IPS-18c (cell line): ENCODE results near the gene LRRK1.

Source experiments
- H3K4me3 ChIP-seq: 2 replicates; pipeline ENCODE4 v1.7.0; 2013; ENCODE audit warnings: low read depth, mild to moderate bottlenecking, low read length, moderate library complexity; ENCODE audit not compliant: insufficient read depth
- H3K9me3 ChIP-seq: one replicate; pipeline ENCODE4 v1.6.1; 2013; ENCODE audit warnings: mild to moderate bottlenecking, low read length, moderate library complexity; ENCODE audit not compliant: control insufficient read depth, insufficient read depth

Gene LRRK1

DNA sequence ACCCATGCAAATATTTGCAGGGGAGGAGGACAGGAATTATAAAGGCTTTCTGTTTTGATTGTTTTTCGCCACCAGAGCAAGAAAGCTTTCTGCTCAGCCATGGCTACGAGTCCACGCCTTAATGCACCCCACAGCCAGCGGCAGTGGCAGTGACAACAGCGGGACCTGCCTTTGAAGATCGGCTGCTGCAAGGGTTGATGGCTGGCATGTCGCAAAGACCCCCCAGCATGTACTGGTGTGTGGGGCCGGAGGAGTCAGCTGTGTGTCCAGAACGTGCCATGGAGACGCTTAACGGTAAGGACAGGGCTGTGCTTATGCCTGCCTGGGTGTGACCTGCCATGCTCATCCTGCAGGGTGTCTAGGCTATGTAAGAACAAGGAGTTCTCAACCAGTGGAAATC is 5.3 kb downstream of the LRRK1 start:
- H3K4me3 ChIP-seq: no peak overlapping the region
- H3K9me3 ChIP-seq: peaks cover under 1% of the 10 kb centered on the region

DNA sequence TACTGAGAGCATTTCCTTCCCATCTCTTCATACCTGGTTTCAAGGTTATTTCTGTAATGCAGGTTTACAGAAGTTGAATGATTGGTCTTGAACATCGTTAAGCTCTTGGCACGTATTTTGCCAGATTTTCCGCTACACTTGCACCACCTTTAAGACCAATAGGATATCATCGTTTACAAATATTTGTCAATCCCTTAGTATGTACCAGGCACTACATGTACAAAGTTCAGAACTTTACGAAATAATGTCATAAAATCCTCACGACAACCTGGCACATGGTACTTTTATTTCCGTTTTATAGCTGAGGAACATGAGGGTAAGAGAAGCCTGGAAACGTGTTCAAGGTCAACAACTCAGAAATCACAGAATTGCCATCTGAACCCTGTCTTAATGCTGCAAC is 6.3 kb downstream of the LRRK1 start:
- Histone ChIP-seq H3K9me3 (no peaks in the 10 kb centered on the region), H3K4me3 (no peak overlapping the region)

DNA sequence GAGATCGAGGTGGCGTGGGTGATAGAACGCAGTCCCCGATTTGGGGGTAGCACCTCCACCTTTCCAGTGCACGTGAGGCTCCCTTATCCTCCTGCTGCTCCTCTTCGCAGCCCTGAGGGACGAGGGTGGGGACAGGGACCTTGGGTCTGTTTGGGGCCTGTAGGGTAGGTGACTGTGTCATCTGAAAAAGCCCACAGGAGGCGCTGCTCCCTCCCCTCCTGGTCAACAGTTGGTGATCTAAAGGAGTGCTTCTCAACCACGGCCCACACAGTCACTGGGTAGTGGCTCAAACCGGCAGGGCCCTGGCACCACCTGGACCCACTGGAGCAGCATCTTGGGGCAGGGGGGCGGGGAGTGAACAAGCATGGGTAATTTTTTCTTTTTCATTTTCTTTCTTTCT is 7.1 kb downstream of the LRRK1 start:
- no peak overlapping the region for H3K4me3 ChIP-seq
- no peaks in the 10 kb centered on the region for H3K9me3 ChIP-seq

DNA sequence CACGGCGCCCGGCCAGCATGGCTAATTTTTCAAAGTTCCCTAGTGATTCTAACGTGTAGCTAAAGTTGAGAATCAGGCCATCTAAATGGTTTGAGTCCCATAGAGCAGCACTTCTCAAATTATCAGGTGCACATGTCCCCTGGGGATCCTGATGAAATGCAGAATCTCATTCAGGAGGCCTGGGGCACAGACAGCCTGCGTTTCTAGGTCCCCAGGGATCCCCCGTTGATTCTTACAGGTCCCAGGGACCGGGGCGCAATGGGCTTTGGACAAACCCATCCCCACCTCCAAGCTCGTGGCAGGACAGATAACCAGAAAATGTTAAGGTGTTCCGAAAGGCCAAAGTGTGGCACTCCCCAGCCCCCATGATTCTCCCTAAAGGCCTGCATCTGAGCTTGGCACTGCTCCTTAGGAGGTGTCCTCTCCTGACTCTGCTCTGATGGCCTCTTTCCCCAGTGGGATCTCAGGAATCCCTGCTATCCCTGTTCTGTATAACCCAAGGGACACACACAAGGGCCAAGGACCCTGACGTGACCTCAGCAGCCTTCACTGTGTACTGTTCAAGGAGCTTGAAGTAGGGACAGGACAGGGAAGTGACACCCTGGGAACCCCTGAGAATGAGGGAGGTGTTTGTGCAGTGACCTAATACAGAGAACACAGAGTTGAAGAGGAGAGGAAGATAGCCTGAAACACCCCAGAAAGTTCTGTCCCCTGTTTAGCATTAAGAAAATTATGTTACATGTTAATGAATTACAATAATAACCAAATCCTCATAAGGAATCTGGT is 8.0 kb downstream of the LRRK1 start:
- H3K4me3 ChIP-seq: no peak overlapping the region

DNA sequence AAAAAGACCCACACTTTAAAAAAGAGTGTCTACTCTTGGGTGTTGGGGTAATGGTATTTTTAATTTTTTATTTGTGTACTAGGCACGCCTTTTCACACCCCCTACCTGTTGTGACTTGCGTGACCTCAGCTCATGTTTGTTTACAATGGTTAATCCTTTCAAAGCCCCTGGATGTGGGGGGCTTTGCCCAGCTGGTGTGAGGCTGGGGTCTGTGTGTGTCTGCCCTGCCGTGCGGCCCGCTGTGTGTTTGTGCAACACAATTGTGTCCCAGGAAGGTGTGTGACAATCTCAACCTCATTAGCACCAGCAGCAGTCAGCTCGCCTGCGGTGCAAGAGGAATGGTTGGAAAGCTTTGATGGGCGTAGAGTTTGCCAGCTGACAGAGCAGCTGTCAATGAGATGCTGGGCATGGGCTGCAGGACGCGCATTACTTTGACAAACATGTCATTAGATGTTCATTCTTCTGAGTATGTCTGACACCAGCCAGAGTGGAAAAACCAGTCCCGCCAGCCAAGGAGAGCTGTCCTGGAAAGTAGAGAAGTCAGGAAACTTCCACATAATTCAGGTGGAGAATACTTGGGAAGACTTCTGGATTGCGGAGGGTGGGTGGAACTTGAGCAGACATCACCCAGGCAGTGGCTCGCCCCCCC is 9.6 kb downstream of the LRRK1 start:
- Histone ChIP-seq H3K4me3 (no peak overlapping the region), H3K9me3 (no peaks in the 10 kb centered on the region)

More for the DNA sequence above, 8.0 kb downstream of the LRRK1 start:
- H3K9me3 ChIP-seq: no peaks in the 10 kb centered on the region

DNA sequence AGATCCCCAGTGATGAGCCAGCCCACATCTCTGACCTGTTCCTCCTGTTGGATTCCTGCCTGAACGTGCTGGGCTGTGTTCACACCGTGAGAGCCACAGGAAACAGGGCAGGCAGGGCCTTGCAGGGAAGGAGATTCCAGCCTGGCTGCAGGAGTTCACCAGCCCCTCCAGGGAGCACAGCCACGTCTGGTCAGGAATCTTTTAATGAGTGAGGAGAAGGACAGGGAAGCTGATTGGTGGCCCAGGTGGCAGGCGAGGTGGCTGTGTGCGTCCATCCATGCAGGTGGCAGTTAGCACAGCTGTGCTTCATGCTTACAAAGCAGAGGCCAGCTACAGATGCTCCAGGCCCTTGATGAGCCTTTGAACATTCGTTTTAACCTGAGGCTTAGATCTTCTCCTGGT is 10.5 kb downstream of the LRRK1 start:
- H3K9me3 ChIP-seq: no peaks in the 10 kb centered on the region
- no peak overlapping the region for H3K4me3 ChIP-seq

DNA sequence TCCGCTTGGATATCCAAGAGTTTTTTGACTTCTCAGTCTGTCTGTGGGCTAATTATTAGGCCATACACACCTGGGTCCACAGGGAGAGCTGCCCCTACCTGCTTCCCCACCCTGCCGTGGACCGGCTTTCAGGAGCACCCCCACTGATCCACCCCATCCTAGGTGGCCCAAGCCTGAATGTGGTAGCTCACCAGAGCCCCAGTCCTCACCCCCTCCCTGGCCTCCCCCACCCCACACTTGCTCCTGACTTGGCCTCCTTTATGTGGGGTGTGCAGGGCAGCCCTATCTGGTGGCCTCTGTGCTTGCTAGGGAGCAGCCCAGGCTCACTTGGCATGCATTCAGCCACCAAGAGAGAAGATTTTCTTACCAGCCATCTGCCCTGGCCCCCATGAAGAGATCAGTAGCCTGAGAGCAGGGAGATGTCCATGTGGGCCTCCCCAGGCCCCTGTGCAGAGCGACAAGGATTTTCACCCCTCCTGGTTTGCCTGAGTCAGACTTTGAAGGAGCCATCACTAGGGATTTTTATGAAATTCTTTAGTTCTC is 11.2 kb downstream of the LRRK1 start:
- Histone ChIP-seq H3K4me3 (no peak overlapping the region), H3K9me3 (no peaks in the 10 kb centered on the region)

DNA sequence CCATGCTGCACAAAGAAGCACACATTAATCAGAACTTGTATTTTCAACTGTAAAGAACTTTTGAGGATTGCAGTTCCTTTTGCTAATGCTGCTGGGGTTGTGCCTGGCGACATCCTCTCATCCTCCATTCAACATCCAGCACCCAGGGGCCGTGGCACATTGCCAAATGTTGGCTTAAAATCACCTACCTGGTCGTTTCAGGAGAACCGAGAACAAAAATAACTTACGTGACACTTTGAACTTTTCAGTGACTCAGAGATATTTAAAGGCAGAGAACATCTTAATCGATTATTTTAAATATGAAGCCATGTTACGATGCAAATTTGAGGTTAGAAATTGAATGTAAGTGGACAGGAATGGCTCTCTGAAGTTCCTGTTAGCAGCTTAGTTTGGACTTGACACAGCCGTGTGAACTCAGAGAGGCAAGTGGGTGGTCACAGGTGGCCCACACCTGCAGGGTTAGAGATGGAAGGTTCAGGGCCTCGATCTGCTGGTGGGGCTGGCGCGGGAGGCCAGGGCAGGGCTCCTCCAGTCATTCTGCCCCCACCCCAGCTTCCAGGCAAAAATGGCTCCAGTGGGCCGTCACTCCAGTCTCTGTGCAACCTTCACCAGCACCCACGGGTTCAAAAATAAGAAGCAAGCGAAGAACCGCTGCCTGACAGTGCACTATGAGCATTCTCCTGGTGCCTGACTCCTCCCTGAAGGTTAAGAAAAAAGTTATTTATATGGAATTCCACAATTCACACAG is 12.2 kb downstream of the LRRK1 start:
- Histone ChIP-seq H3K4me3 (no peak overlapping the region), H3K9me3 (no peaks in the 10 kb centered on the region)

DNA sequence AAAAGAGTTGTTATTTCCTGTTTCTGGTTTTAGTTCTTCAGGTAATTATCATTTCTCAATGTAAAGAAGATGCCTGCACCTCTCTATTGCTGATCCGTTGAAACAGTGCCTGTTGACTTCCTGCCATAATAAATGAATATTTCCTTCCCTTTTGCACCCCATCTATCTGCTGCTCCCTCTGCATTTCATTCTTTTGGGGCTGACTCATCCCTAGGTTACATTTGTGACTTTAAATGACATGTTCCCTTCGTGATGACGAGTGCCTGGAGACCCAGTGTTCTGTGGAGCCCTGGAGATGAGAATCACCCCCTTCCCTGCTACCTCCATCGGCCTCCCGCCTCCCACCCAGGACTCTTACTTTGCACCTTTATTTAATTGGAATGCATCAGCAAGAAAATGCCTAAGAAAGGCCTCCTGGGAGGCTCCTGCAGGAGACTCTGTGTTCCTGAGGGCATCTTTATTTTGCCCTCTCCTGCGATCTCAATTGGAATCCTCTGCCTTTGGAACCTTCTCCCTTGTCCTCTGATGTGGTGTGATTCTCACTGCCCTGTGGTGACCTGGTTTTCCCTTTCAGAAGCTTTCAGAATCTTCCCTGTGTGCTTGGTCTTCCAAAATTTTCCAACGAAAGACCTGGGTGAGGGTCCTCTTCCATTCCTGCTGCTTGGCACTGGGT is 13.7 kb downstream of the LRRK1 start:
- Histone ChIP-seq H3K4me3 (no peak overlapping the region), H3K9me3 (no peaks in the 10 kb centered on the region)

DNA sequence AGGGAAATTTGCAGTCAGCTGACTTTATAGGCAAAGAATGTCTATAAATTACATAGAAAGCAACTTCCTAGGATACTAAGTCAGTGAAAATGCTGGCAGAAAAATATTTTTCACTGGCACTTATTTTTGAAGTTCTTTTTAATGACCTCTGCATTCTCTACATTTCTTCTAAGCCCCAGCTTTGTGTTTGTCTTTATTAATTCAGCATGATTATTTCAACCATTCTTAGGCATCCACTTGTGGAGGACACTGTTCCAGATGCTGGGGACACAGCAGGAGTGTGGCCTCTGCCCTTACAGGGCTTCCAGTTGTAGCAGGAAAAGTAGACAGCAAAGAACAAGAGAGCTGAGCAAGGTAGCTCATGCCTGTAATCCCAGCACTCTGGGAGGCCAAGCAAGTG is 15.0 kb downstream of the LRRK1 start:
- H3K9me3 ChIP-seq: no peaks in the 10 kb centered on the region
- no peak overlapping the region for H3K4me3 ChIP-seq

DNA sequence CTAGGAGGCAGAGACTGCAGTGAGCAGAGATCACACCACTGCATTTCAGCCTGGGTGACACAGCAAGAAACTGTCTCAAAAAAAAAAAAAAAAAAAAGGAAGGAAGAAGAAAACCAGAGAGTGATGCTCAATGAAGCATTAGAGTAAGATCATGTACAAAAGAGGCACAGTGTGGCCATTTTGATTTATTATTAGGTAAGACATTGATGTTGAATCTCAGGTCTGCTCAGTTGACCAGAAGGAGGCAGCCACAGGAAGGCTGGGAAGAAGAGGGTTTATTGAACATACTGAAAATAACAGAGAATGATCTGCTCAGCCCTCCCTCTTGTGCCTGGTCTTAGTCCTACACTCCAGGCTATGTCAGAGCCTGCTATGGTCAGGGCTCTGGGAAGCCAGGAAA is 15.6 kb downstream of the LRRK1 start:
- no peaks in the 10 kb centered on the region for H3K9me3 ChIP-seq
- no peak overlapping the region for H3K4me3 ChIP-seq

DNA sequence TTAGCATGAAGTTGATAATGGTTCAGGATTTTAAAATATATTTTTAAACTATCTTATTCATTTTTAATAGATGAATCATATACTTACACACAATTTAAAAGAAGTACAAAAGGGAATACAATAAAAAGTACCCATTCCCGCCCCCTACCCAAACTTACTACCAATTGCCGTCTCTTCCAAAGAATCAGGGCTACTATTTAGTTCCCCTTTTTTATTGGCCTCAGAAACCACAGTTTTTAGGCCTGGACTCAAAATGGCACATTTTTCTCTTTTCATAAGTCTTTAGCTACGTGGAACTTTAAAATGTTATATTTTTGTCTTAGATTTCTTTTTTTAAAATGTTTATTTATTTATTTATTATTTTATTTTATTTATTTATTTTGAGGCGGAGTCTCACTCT is 18.0 kb downstream of the LRRK1 start:
- Histone ChIP-seq H3K9me3 (no peaks in the 10 kb centered on the region), H3K4me3 (no peak overlapping the region)

DNA sequence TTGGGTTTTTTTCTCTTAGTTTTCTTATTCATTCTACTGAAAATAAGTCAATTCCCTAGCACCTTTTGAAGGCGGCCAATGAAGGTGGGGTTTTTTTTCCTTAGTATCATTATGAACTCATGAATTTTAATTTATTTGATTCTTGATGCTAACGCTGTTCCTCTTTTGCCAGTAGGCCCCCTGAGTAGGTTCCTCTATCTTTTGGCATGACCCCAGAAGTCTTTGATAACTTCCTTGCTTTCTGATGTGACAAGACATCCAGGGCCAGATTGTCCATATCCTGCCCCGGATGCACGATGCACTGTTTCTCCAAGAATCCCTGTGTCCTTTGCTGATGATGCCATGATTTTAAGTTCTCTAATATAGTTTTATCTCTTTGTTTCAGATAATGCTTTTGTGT is 20.6 kb downstream of the LRRK1 start:
- Histone ChIP-seq H3K9me3 (no peaks in the 10 kb centered on the region), H3K4me3 (no peak overlapping the region)

DNA sequence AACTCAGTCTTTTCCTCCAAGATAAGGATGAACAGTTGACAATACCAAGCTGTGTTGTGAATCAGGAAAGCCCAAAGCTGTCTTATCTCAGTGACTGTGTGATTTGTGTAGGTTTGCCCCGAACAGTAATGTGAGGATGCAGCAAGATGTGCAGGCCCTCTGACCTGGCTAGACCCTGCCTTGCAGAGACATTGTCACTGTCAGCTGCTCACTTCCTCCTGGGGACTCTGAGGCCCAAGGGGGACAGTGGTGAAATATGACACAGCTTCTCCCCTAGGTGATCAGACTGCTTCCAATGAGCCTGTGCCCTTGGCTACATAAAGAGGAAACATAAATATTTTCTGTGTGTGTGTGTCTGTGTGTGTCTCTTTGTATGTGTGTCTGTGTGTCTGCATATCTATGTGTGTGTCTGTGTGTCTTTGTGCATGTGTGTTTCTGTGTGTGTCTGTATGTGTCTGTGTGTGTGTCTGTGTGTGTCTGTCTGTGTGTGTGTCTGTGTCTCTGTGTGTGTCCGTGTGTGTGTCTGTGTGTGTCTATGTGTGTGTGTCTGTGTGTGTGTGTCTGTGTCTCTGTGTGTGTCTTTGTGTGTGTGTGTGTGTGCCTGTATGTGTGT is 21.7 kb downstream of the LRRK1 start:
- no peak overlapping the region for H3K4me3 ChIP-seq
- H3K9me3 ChIP-seq: no peaks in the 10 kb centered on the region

DNA sequence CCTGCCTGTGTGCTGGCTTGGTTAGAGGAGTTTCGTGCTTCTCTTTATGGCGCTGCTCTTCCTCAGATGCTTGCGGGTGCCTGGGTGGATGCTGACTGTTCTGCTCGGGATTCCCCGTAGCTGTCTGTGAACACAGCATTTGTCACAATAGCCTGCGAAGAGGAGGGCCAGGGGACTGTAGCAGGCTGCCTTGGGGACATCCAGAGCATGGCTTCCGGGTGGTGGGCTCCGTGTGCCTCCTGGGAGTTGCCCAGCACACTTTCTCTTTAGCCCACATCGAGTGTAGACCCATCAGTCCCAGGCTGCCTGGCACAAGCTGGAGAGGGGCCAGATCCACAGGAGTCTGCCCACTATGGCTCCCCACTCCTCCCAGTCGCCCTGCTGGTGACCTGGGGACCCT is 22.4 kb downstream of the LRRK1 start:
- Histone ChIP-seq H3K4me3 (no peak overlapping the region), H3K9me3 (no peaks in the 10 kb centered on the region)

DNA sequence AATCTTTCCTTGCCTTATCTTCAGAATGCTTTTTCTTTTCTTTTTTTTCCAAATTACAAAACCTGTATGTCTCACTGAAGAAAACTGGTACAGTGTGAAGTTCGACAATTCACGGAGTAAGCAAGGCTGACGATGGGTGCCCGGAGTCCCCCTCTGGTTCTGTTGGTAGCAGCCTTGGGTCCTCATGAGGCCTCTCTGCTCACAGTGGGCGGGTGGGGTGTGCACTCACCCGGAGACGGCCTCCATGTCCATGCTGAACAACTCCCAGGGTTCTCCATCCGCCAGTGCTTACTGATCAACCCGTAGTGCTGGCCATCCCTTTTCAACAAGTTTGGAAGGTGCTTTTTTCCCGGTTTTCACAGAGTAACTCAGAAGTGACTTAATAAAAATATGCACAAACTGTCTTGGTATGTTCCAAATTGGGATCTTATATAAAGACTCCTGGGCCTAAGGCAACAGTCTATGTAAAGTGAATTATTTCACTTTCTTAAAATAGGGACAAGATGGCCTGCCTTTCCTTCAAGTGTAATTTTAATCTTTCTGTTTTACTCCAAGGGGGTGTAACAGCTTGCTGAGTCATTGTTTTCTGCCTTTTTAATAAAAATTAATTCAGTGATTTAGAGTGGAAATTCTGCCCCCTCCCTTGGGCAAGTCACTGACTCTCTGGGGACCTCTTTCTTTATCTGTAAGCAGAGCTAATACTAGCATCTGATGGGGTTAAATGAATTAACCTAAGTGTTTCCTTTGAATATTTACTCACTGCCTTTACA is 23.7 kb downstream of the LRRK1 start:
- no peaks in the 10 kb centered on the region for H3K9me3 ChIP-seq
- no peak overlapping the region for H3K4me3 ChIP-seq
